Heart right ventricle (tissue), 16 donors: ENCODE data around the gene NKX1-1. TPM values are rescaled to one million over a fixed set of nuclear protein-coding genes. Genes with fewer than 3 reads are reported as not detected.

Experiments used
- ATAC-seq, 8 donors: fragments of 200-7000 bp; cut with Tn5 transposase; one replicate each; pipeline ENCODE4 v1.9.1; 2020; ENCODE audit warnings: mild to moderate bottlenecking in 8 of 8, moderate library complexity in 8 of 8, moderate number of reproducible peaks in 1 of 8
- DNase-seq, 2 donors: peaks; one replicate each; pipeline ENCODE4 v3.0.0-alpha.2; 2020
- H3K27ac ChIP-seq, 10 donors: fragments of 200-600 bp; sonication (generic) in 2 of 10; one replicate each; pipeline versions ENCODE4 v1.5.0 to v1.8.0; 2020 to 2022; ENCODE audit warnings: mild to moderate bottlenecking in 3 of 10
- H3K27me3 ChIP-seq, 7 donors: fragments of 200-600 bp; one replicate each; pipeline ENCODE4 v1.8.0; 2021 to 2022; ENCODE audit warnings: mild to moderate bottlenecking in 2 of 7
- H3K36me3 ChIP-seq, 9 donors: fragments of 200-600 bp; sonication (generic) in 1 of 9; one replicate each; pipeline versions ENCODE4 v1.5.0 to v1.8.0; 2020 to 2022; ENCODE audit warnings: mild to moderate bottlenecking in 2 of 9
- H3K4me1 ChIP-seq, 9 donors: fragments of 200-600 bp; sonication (generic) in 1 of 9; one replicate each; pipeline versions ENCODE4 v1.5.0 to v1.8.0; 2020 to 2022; ENCODE audit warnings: mild to moderate bottlenecking in 4 of 9
- H3K4me3 ChIP-seq, 10 donors: fragments of 200-600 bp; sonication (generic) in 2 of 10; one replicate each; pipeline versions ENCODE4 v1.5.0 to v1.8.0; 2020 to 2022; ENCODE audit warnings: mild to moderate bottlenecking in 7 of 10, moderate library complexity in 2 of 10
- H3K9me3 ChIP-seq, 11 donors: fragments of 200-600 bp in 10 of 11; sonication (generic) in 2 of 11; one replicate each; pipeline versions ENCODE4 v1.5.0 to v1.8.0; 2013 to 2022; ENCODE audit warnings: mild to moderate bottlenecking in 2 of 11, control low read depth in 1 of 11, moderate library complexity in 1 of 11
- WGBS, 2 donors: extraction: QIAGEN DNeasy Blood & Tissue Kit; methylation state at CpG; one replicate each; pipeline ENCODE4 v1.1.7; 2013; ENCODE audit warnings: inconsistent platforms in 1 of 2; 5-methylcytosine and 5-hydroxymethylcytosine counted together
- intact Hi-C, 10 donors: fragments of 100-400 bp; cut with DNase I; formaldehyde crosslinking; loops; one replicate each; pipeline versions ENCODE4 v1.11.1 to v1.14.2; 2022
- polyA plus RNA-seq, 2 donors: library from polyadenylated mRNA; stranded (reverse); fragments of 200-250 nt; gene quantifications; one replicate each; pipeline ENCODE4 v1.2.3, GENCODE V29; 2013
- total RNA-seq, 10 donors: library from RNA; stranded (reverse); fragmentation: NEBNext Ultra II Directional in 3 of 10; extraction: Animal tissue kit (Norgen Biotek cat#: 25700) in 3 of 10; gene quantifications; one replicate each; pipeline versions ENCODE4 v1.2.1 to v1.2.4, GENCODE V29; 2021 to 2023
- TF ChIP-seq, protein P1 (sequence below), 9 donors: fragments of 200-600 bp; sonication (generic) in 2 of 9; IDR thresholded peaks; one replicate each; pipeline versions ENCODE4 v1.5.0 to v1.8.0; 2021 to 2022; ENCODE audit warnings: antibody characterized with exemption in 9 of 9, mild to moderate bottlenecking in 5 of 9, moderate library complexity in 1 of 9
- donor health status: Arrhythmogenic right ventricular cardiomyopathy.
- donor health status: ischemic (EF 13 %, LVEDD 7.1; RV severe dilation, severe dysfunction).
- donor health status: healthy with polysubstance abuse.
- donor health status: DM: no; HTN: yes; CAD: no.
- donor health status: DM: no; HTN: no; CAD: no.
- donor health status: ischemic (EF 25% LVEDD 6.9; RV normal size, moderate dysfunction).
- donor health status: ischemic (EF 25% LVEDD 5.7; RV mildly dilated, moderate dysfunction).
- donor health status: healthy.
- donor health status: DM: yes; HTN: yes; CAD: no.
- donor health status: Ischemic cardiomyopathy.
- donor health status: ischemic (EF 35%, LVEDD 5.7; RV mildly dilated, moderate dysfunction).
- donor health status: nonischemic (EF 11% LVEDD 7.7; RV severe dilation, severe dysfunction).
- donor health status: DM: yes; HTN: yes; CAD: no.
- donor health status: PGD.
- donor health status: ischemic (EF 29% LVEDD 5.4; RV normal size, mild dysfunction).
- donor health status: nonischemic (EF 23%, LVEDD 6.1; RV moderate dilation, normal function).

Gene NKX1-1
- total and polyA plus RNA-seq, 12 donors = not detected

DNA sequence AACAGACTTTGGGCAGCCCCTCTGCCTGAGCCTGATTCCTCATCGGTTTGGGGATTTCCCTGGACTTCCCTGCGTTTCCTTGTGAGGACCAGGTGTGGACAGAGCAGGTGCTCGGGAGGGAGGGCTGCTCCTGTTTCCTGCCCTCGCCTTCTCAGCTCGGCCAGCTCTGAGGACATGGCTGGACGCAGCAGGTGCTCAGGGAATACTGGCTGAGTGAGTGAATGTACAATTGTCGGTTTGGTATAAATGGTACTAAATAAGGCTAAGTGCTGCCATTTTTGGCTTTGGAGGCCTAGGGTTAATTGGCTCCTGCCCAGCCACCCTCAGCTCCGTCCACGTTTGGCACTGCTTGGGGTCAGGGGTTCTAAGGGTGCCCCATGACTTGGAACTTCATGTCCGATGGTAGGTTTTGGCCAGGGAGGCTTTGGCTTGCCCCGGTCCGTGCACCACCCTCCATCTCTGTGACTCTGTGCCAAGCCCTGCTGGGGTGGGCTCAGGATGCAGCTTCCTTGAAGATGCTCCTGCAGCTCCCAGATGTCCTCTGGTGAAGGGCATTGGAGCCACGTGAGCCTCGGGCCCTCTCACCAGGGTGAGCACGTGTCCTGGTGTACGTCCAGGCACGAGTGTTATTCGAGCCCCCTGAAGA is 45.0 kb upstream of the NKX1-1 start:
- Histone ChIP-seq H3K4me1 (no peaks in the 10 kb centered on the region), H3K27ac (no peak overlapping the region), H3K27me3 (peaks cover 0 to 55% (median 40%) of the 10 kb centered on the region in 7 donors), H3K36me3 (no peaks in the 10 kb centered on the region), H3K9me3 (peaks cover 0 to 5% (median 0%) of the 10 kb centered on the region in 11 donors), H3K4me3 (no peak overlapping the region)
- intact Hi-C loops = no loop called here
- WGBS, 2 donors = 81 to 82% methylated on average over 18 of the region's 18 CpGs
- TF ChIP-seq, protein P1, sequence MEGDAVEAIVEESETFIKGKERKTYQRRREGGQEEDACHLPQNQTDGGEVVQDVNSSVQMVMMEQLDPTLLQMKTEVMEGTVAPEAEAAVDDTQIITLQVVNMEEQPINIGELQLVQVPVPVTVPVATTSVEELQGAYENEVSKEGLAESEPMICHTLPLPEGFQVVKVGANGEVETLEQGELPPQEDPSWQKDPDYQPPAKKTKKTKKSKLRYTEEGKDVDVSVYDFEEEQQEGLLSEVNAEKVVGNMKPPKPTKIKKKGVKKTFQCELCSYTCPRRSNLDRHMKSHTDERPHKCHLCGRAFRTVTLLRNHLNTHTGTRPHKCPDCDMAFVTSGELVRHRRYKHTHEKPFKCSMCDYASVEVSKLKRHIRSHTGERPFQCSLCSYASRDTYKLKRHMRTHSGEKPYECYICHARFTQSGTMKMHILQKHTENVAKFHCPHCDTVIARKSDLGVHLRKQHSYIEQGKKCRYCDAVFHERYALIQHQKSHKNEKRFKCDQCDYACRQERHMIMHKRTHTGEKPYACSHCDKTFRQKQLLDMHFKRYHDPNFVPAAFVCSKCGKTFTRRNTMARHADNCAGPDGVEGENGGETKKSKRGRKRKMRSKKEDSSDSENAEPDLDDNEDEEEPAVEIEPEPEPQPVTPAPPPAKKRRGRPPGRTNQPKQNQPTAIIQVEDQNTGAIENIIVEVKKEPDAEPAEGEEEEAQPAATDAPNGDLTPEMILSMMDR (IDR thresholded peaks at IDR 0.05) = no peak
- DNase-seq = no peak
- no peak for ATAC-seq

DNA sequence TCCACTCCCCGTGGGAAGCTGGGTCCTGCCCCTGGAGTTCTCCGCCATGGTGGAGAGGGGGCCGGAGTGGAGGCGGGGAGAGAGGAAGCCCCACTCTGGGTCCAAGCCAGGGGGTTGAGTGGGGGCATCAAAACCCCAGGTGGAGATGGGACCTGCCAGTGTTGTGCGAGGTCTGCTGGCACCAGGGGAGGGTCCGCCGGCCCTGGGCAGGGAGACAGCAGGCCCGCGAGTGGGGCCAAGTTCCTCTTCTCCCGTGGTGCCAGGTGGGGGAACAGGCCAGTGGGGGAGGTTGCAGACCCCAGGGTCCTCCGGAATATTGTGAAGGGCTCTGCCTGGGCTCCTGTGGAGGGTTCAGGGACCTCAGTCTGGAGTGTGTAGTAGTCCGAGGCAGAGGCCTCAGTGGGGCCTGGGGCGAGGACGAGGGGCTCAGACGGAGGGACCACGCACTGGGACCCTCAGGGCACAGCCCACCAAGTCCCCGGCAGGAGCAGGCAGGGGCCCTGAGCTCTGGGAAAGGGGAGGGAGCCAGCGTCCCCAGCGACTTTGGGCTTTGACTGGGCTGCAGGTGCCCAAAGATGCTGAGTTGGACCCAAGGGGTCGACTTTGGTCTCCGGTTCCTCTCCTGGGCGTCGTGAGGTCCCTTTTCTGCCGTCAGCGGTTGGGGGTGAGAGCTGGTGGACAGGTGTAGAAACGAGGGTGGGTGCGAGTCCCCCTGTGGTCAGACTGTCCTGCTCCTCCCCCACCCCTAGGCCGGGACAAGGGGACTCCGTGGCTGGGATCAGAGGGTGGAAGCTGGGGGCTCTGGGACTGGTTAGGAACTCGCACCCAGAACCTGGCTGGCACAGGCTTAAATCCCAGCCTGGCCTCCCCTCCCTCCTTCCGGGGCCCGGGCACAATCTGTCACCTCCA is 43.8 kb upstream of the NKX1-1 start:
- WGBS, 2 donors = 79 to 82% methylated on average over 32 of the region's 32 CpGs
- Histone ChIP-seq H3K36me3 (no peaks in the 10 kb centered on the region), H3K27ac (no peak overlapping the region), H3K4me1 (no peaks in the 10 kb centered on the region), H3K27me3 (peaks cover 0 to 57% (median 40%) of the 10 kb centered on the region in 7 donors), H3K9me3 (peaks cover 0 to 5% (median 0%) of the 10 kb centered on the region in 11 donors), H3K4me3 (no peak overlapping the region)
- TF ChIP-seq, protein P1 (IDR thresholded peaks at IDR 0.05) = no peak
- intact Hi-C loops = no loop called here
- DNase-seq (no peak), ATAC-seq (no peak)

DNA sequence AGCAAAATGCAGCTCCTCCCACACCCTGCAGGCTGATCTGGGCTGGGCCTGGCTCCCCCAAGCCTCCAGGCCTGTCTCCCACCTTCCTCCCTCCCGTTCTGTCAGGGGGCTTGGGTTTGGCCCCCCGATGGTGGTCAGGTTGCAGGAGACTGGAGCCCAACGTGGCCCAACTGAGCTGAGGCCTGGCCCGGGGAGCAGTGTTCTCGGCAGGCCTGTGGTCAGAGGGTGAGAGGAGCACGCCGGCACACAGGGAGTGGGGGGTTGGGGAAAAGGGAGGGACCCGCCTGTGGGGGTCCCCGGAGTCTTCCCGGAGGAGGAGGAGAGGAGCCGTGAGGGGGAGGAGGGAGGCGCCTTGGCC is 43.2 kb upstream of the NKX1-1 start:
- intact Hi-C loops = no loop called here
- Histone ChIP-seq H3K4me1 (no peaks in the 10 kb centered on the region), H3K4me3 (no peak overlapping the region), H3K36me3 (no peaks in the 10 kb centered on the region), H3K9me3 (peaks cover 0 to 5% (median 0%) of the 10 kb centered on the region in 11 donors), H3K27me3 (peaks cover 0 to 57% (median 40%) of the 10 kb centered on the region in 7 donors), H3K27ac (no peak overlapping the region)
- WGBS, 2 donors = 42 to 47% methylated on average over 12 of the region's 12 CpGs
- DNase-seq = no peak
- TF ChIP-seq, protein P1 (IDR thresholded peaks at IDR 0.05) = no peak
- ATAC-seq = no peak

DNA sequence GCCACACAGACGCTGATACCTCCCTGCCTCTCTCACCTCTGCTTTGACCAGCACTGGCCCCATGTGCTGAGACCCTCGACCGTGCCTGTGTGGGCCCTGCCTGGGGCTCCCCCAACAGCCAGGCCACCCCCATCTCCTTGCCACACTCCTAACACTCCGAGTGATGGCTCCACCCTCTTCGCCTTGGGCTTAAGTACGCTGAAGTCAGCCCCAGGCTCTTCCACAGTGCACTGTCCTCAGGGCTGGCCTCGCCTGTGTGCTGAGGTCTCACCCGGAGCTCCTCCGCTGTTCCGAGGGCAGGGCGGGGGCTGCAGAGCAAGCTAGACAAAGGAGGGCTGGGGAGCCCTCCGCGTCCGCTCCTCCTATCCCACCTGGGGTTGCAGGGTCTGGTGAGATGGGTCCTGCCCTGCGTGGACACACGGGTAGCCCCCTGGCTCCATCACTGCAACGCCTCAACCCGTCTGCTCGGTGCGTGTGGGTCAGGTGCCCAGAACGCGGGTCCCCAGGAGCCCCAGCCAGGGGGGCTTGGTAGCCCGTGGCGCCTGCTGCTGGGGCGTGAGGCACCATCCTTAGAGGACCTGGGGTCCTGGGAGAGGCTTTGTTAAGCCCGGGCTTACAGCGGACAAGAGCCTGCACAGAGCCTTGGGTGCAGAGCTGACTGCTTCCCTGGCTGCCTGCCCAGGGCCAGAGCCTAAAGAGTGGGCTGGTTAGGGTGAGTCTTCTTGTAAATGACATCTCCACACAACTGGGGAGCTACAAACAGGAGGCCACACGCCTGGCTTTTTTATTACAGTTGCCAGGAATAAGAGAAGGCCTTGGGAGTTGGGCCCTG is 42.6 kb upstream of the NKX1-1 start:
- Histone ChIP-seq H3K27me3 (peaks cover 0 to 58% (median 40%) of the 10 kb centered on the region in 7 donors), H3K36me3 (no peaks in the 10 kb centered on the region), H3K4me1 (no peaks in the 10 kb centered on the region), H3K9me3 (no peaks in the 10 kb centered on the region), H3K27ac (no peak overlapping the region), H3K4me3 (no peak overlapping the region)
- DNase-seq = no peak
- TF ChIP-seq, protein P1 (IDR thresholded peaks at IDR 0.05) = no peak
- intact Hi-C loops = no loop called here
- ATAC-seq = peak in 2 of 8 donors; percentile 14 to 17
- WGBS, 2 donors = 72 to 78% methylated on average over 28 of the region's 28 CpGs
